ENCODE results near the gene AKNA. TPM values are rescaled to one million over a fixed set of nuclear protein-coding genes. Genes with fewer than 3 reads are reported as not detected.
A peak's percentile ranks its signal among the peaks of the same experiment; 100 is the strongest.

AKNA gene, protein sequence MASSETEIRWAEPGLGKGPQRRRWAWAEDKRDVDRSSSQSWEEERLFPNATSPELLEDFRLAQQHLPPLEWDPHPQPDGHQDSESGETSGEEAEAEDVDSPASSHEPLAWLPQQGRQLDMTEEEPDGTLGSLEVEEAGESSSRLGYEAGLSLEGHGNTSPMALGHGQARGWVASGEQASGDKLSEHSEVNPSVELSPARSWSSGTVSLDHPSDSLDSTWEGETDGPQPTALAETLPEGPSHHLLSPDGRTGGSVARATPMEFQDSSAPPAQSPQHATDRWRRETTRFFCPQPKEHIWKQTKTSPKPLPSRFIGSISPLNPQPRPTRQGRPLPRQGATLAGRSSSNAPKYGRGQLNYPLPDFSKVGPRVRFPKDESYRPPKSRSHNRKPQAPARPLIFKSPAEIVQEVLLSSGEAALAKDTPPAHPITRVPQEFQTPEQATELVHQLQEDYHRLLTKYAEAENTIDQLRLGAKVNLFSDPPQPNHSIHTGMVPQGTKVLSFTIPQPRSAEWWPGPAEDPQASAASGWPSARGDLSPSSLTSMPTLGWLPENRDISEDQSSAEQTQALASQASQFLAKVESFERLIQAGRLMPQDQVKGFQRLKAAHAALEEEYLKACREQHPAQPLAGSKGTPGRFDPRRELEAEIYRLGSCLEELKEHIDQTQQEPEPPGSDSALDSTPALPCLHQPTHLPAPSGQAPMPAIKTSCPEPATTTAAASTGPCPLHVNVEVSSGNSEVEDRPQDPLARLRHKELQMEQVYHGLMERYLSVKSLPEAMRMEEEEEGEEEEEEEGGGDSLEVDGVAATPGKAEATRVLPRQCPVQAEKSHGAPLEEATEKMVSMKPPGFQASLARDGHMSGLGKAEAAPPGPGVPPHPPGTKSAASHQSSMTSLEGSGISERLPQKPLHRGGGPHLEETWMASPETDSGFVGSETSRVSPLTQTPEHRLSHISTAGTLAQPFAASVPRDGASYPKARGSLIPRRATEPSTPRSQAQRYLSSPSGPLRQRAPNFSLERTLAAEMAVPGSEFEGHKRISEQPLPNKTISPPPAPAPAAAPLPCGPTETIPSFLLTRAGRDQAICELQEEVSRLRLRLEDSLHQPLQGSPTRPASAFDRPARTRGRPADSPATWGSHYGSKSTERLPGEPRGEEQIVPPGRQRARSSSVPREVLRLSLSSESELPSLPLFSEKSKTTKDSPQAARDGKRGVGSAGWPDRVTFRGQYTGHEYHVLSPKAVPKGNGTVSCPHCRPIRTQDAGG (N-terminal part only)
- total RNA-seq, result 10 to 100 TPM in 6 of 9 donors, 1 to 10 TPM in 3; 7.4 to 20.0 (median 15.6) TPM
- polyA plus RNA-seq, result 10 to 100 TPM in 2 of 3 donors, 1 to 10 TPM in 1; 4.8 to 37.3 (median 20.3) TPM
- long read RNA-seq, donor 1, result 0 reads
- long read RNA-seq, donor 2, partial matches to known transcripts, result 0 of 1 reads
- long read RNA-seq, donor 2, other reads (novel, unspliced or antisense), result 0 of 1 reads
- long read RNA-seq, donor 3, result 0 reads
- long read RNA-seq, donor 4, result 0 reads
- long read RNA-seq, donor 5, result 0 reads
- long read RNA-seq, donor 6, partial matches to known transcripts, result 1 of 1 reads
- long read RNA-seq, donor 6, other reads (novel, unspliced or antisense), result 0 of 1 reads
- long read RNA-seq, donor 7, result 0 reads
- long read RNA-seq, donor 8, result 0 reads
- long read RNA-seq, donor 9, result 0 reads
- long read RNA-seq, donor 10, partial matches to known transcripts, result 0 of 1 reads
- long read RNA-seq, donor 10, other reads (novel, unspliced or antisense), result 0 of 1 reads

DNA sequence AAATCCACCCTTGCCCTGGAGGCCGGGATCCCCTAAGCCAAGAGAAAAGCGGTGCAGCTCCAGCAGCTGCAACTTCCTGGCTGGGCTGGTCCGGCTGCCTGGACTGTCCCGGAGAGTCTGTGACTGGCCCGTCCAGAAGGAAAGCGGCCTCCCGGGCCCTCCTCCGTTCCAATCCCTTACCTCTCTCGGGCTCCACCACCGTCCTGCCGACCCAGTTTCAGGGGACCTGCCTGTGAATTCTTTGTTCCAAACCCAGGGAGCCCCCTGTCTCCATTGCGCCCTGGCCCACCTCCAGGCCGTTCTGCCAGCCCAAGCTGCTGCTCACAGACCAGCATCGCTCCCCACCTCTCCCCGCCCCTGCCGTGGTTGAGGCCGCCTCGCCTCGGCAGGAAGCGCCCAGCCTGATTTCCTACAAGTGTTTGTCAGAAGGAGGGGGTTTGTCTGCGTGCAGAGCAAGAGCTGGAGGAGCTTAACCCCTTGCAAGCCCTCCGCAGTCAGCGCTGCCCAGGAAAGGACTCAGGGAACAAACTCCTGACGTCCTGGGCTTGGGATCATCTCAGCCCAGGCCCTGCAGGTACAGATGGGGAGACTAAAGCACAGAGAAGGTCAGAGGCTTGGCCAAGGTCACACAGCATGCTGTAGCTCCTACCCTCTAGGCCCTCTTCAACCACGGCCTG, at the start of gene AKNA:
Gene AKNA (minus strand): TSS at position 303 of the 677 bp plus-strand sequence. CDS start 6,649 bp downstream, outside the sequence.
- WGBS, 4 donors, result 13 to 61% (median 29%) methylated on average over 10 to 25 of the region's 25 CpGs
- H3K36me3 ChIP-seq (replicated peaks in 1 of 2), result no peaks in the 10 kb centered on the region
- peak; percentile 65 to 91 (median 70) for DNase-seq

GRCh38 chr9:114437401-114437893, 49.7 kb upstream of the AKNA start:
- Histone ChIP-seq H3K4me1 (replicated peaks in 1 of 2) (peaks cover 16 to 50% of the 10 kb centered on the region in 2 donors), H3K27ac (peak overlapping the region in 3 of 5 donors; percentile 30 to 51 (median 45)), H3K9me3 (replicated peaks in 1 of 3) (no peaks in the 10 kb centered on the region), H3K36me3 (replicated peaks in 1 of 2) (no peaks in the 10 kb centered on the region), H3K27me3 (no peaks in the 10 kb centered on the region), H3K4me3 (no peak overlapping the region)
- intact Hi-C loops (cut with DNase I), result loop anchor here in 1 of 2 donors (10.0 kb wide), 1 partner anchor 217 kb away; the partner anchor contains the start of gene TEX53
- TF ChIP-seq, protein P1, sequence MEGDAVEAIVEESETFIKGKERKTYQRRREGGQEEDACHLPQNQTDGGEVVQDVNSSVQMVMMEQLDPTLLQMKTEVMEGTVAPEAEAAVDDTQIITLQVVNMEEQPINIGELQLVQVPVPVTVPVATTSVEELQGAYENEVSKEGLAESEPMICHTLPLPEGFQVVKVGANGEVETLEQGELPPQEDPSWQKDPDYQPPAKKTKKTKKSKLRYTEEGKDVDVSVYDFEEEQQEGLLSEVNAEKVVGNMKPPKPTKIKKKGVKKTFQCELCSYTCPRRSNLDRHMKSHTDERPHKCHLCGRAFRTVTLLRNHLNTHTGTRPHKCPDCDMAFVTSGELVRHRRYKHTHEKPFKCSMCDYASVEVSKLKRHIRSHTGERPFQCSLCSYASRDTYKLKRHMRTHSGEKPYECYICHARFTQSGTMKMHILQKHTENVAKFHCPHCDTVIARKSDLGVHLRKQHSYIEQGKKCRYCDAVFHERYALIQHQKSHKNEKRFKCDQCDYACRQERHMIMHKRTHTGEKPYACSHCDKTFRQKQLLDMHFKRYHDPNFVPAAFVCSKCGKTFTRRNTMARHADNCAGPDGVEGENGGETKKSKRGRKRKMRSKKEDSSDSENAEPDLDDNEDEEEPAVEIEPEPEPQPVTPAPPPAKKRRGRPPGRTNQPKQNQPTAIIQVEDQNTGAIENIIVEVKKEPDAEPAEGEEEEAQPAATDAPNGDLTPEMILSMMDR (IDR thresholded peaks at IDR 0.05), result no peak
- no peak for TF ChIP-seq POLR2A (IDR thresholded peaks at IDR 0.05)
- WGBS, 4 donors, result 23 to 42% (median 32%) methylated on average over 2 of the region's 2 CpGs
- DNase-seq, result peak in 2 of 7 donors; percentile 17 to 41

More for the DNA sequence above, at the start of gene AKNA:
- Histone ChIP-seq H3K4me3 (peak within 1 kb of the TSS in 3 of 4 donors; percentile 16 to 62 (median 18)), H3K9me3 (replicated peaks in 1 of 3) (no peaks in the 10 kb centered on the region), H3K4me1 (replicated peaks in 1 of 2) (peaks cover 34 to 67% of the 10 kb centered on the region in 2 donors), H3K27me3 (no peaks in the 10 kb centered on the region), H3K27ac (peak within 1 kb of the TSS in 4 of 5 donors; percentile 47 to 93 (median 80))
- TF ChIP-seq POLR2A (IDR thresholded peaks at IDR 0.05), result peak; percentile 55 to 69
- TF ChIP-seq, protein P1 (IDR thresholded peaks at IDR 0.05), result no peak
- intact Hi-C loops (cut with DNase I), result no loop called here

DNA sequence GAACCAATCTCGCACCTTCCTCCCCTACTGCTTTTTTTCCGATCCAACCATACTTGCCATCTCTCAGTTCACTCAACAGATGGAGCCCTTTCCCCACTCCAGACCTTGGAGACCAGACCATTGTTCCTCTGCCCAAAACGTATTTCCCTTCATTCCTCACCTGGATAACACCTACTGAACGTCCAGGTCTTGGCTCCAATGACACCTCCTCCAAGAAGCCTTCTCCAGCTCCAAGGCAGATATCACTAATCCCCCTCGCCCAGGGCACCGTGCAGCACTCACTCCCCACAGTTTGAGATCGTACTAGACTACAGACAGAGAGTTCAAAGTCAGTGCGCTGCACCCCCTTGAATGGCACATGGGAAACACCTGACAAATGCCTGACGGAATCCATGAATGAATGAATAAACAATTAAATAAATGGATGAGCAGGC, 47.1 kb upstream of the AKNA start:
- Histone ChIP-seq H3K27ac (peak overlapping the region in 1 of 5 donors; percentile 22), H3K27me3 (no peaks in the 10 kb centered on the region), H3K4me3 (no peak overlapping the region), H3K4me1 (replicated peaks in 1 of 2) (peaks cover 10 to 40% of the 10 kb centered on the region in 2 donors), H3K9me3 (replicated peaks in 1 of 3) (no peaks in the 10 kb centered on the region), H3K36me3 (replicated peaks in 1 of 2) (no peaks in the 10 kb centered on the region)
- WGBS, 4 donors, result 42 to 54% (median 46%) methylated on average over 9 of the region's 9 CpGs
- TF ChIP-seq, protein P1 (IDR thresholded peaks at IDR 0.05), result peak; percentile 28 to 84 (median 58)
- no peak for TF ChIP-seq POLR2A (IDR thresholded peaks at IDR 0.05)
- peak in 5 of 7 donors; percentile 26 to 57 (median 39) for DNase-seq
- intact Hi-C loops (cut with DNase I), result loop anchor here in 1 of 2 donors (10.0 kb wide), 1 partner anchor 220 kb away; the partner anchor contains the start of gene TEX53
